WTC11 (cell line): ENCODE data around the gene GABBR1.
"Not testable (repeated sequence)": the region's sequence is repeated elsewhere in the genome, so short reads cannot be mapped to it uniquely, and the experiment has no call there.

ENCODE experiments used
- CTCF ChIP-seq: fragments of 200-600 bp; IDR thresholded peaks from 2 replicates; pipeline ENCODE4 v1.8.0; 2022; ENCODE audit warnings: antibody characterized with exemption
- E2F5 ChIP-seq: sonication (generic); formaldehyde crosslinking; IDR thresholded peaks from 2 replicates; pipeline ENCODE4 v1.8.1; 2022; ENCODE audit warnings: mild to moderate bottlenecking, moderate library complexity, missing genetic modification reagents
- RELA ChIP-seq: sonication (generic); formaldehyde crosslinking; IDR thresholded peaks from 2 replicates; pipeline ENCODE4 v1.8.1; 2022; ENCODE audit warnings: missing genetic modification reagents, mild to moderate bottlenecking, borderline replicate concordance
- SP1 ChIP-seq: sonication (generic); formaldehyde crosslinking; conservative IDR thresholded peaks from 2 replicates; pipeline ENCODE4 v1.8.1; 2022; ENCODE audit warnings: missing genetic modification reagents
- ZNF232 ChIP-seq: sonication (generic); formaldehyde crosslinking; IDR thresholded peaks from 2 replicates; pipeline ENCODE4 v1.8.0; 2022; ENCODE audit warnings: mild to moderate bottlenecking, missing genetic modification reagents
- ZNF423 ChIP-seq: fragments of 250-450 bp; sonication (Bioruptor Pico); IDR thresholded peaks from 2 replicates; pipeline ENCODE4 v2.1.2; 2022; ENCODE audit warnings: mild to moderate bottlenecking, moderate library complexity
- TF ChIP-seq, protein P1 (sequence below): fragments of 250-450 bp; sonication (Bioruptor Pico); IDR thresholded peaks from 2 replicates; pipeline ENCODE4 v1.9.0; 2021; ENCODE audit warnings: mild to moderate bottlenecking, borderline replicate concordance

DNA sequence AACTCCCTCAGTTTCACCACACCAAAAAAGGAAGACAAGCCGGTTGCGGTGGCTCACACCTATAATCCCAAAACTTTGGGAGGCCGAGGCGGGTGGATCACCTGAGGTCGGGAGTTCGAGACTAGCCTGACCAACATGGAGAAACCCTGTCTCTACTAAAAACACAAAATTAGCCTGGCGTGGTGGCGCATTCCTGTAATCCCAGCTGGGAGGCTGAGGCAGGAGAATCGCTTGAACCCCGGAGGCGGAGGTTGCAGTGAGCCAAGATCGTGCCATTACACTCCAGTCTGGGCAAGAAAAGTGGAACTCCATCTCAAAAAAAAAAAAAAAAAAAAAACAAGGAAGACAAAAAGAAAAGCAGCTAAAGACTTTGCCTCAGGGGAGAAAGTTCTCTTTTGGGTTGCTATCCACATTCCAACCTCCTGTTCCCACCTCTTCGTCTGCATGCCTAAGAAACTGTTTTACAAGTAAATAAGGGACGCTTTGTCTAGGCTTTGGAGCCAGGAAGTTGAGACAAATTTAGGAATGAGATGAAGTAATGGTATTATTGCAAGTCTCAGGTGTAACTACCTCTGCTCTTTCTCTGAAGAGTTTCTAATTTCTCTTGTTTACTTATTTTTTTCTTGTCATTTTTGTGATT lies 28.6 kb upstream of the GABBR1 start:
- TF ChIP-seq CTCF; SP1 (CRISPR knock-in tag); E2F5 (CRISPR knock-in tag); RELA; ZNF232: not testable (repeated sequence)
- 0 out of 2 replicates have a peak, but pooled peaks have one; percentile 22 for TF ChIP-seq ZNF423 (CRISPR knock-in tag)
- TF ChIP-seq, protein P1, sequence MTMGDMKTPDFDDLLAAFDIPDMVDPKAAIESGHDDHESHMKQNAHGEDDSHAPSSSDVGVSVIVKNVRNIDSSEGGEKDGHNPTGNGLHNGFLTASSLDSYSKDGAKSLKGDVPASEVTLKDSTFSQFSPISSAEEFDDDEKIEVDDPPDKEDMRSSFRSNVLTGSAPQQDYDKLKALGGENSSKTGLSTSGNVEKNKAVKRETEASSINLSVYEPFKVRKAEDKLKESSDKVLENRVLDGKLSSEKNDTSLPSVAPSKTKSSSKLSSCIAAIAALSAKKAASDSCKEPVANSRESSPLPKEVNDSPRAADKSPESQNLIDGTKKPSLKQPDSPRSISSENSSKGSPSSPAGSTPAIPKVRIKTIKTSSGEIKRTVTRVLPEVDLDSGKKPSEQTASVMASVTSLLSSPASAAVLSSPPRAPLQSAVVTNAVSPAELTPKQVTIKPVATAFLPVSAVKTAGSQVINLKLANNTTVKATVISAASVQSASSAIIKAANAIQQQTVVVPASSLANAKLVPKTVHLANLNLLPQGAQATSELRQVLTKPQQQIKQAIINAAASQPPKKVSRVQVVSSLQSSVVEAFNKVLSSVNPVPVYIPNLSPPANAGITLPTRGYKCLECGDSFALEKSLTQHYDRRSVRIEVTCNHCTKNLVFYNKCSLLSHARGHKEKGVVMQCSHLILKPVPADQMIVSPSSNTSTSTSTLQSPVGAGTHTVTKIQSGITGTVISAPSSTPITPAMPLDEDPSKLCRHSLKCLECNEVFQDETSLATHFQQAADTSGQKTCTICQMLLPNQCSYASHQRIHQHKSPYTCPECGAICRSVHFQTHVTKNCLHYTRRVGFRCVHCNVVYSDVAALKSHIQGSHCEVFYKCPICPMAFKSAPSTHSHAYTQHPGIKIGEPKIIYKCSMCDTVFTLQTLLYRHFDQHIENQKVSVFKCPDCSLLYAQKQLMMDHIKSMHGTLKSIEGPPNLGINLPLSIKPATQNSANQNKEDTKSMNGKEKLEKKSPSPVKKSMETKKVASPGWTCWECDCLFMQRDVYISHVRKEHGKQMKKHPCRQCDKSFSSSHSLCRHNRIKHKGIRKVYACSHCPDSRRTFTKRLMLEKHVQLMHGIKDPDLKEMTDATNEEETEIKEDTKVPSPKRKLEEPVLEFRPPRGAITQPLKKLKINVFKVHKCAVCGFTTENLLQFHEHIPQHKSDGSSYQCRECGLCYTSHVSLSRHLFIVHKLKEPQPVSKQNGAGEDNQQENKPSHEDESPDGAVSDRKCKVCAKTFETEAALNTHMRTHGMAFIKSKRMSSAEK (CRISPR knock-in tag), result peak; percentile 11; the same call in 1 of the 2 replicates
